Ramos (cell line): Measurements from ENCODE around the gene PLAAT3.
"Not testable (repeated sequence)": the region's sequence is repeated elsewhere in the genome, so short reads cannot be mapped to it uniquely, and the experiment has no call there.

Source experiments
- in situ Hi-C: fragments of 300-500 bp; cut with MboI; formaldehyde crosslinking; loops from one replicate; pipeline ENCODE4 v1.14.3; 2022; ENCODE audit warnings: low sequenced_read_pairs; ENCODE audit not compliant: unreplicated experiment

Gene PLAAT3

GRCh38 chr11:63614136-63614671 is at the start of gene PLAAT3:
Gene PLAAT3 (minus strand): TSS chr11:63614433. CDS start chr11:63614014, 419 bp downstream.
- in situ Hi-C loops, result no loop called here

GRCh38 chr11:63663809-63664208 is 49.6 kb upstream of the PLAAT3 start:
- in situ Hi-C loops, result no loop called here

GRCh38 chr11:63660972-63661371 is 46.7 kb upstream of the PLAAT3 start:
- in situ Hi-C loops, result no loop called here

- in situ Hi-C loops, result no loop called here
Observed at GRCh38 chr11:63652671-63653070, 38.4 kb upstream of the PLAAT3 start.

- in situ Hi-C loops, result no loop called here
Observed at GRCh38 chr11:63643205-63643604, 29.0 kb upstream of the PLAAT3 start.

DNA sequence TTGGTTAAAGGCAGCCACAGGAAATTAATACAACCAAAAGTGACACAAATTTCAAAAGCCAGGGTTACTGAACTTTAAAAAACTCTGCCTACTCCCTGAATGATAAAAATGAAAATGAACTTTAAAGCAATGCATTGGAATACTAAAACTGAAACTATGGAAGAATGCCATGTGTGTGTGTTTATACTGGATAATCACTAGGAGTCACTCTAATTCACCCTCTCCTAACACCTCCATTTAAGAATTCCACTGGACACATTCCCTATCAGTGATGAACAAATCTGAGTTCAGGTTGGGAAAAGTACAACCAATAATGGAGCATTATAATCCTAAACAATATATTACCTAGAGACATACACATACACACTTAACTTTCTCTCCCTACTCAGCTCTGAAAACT is 27.5 kb upstream of the PLAAT3 start:
- in situ Hi-C loops, result no loop called here

GRCh38 chr11:63639199-63639832 is 25.1 kb upstream of the PLAAT3 start:
- in situ Hi-C loops, result loop anchor here (10.0 kb wide), 1 partner anchor 165 kb away; no protein-coding TSS in a partner anchor

GRCh38 chr11:63638436-63638835 is 24.2 kb upstream of the PLAAT3 start:
- in situ Hi-C loops, result loop anchor here (10.0 kb wide), 1 partner anchor 164 kb away; no protein-coding TSS in a partner anchor

DNA sequence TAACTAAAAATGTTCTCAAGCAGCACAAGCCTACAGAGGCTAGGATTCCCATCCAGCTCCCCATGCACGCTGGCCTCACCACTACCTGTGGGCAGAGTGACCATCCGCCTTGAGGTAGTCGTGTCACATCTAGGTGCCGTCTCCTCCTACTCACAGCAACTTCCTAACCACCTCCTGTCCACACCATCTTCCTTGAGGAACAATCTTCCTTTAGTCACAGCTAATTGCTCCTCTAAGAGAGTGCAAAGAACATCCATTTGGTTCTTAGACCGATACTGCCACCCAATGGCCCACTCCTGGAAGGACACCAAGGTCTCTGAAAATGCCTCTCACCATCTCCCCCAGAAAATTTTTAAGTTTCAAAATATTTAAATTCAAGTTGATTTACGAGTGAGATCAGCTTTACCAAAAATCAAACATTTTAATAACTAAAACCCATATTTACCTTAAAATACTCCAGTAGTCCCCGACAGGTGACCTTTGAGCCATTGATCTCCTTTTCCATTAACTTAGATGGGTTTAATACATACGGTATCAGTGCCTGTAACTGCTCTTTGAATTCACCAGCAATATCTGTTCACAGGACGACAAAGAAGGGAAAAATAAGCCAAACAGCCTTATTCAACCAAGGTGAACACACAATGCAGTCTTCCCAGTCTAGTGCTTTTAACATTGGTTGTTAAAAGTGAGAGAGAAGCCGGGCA is 21.7 kb upstream of the PLAAT3 start:
- in situ Hi-C loops, result loop anchor here (10.0 kb wide), 1 partner anchor 161 kb away; no protein-coding TSS in a partner anchor

GRCh38 chr11:63629426-63629825 is 15.2 kb upstream of the PLAAT3 start:
- in situ Hi-C loops, result no loop called here

DNA sequence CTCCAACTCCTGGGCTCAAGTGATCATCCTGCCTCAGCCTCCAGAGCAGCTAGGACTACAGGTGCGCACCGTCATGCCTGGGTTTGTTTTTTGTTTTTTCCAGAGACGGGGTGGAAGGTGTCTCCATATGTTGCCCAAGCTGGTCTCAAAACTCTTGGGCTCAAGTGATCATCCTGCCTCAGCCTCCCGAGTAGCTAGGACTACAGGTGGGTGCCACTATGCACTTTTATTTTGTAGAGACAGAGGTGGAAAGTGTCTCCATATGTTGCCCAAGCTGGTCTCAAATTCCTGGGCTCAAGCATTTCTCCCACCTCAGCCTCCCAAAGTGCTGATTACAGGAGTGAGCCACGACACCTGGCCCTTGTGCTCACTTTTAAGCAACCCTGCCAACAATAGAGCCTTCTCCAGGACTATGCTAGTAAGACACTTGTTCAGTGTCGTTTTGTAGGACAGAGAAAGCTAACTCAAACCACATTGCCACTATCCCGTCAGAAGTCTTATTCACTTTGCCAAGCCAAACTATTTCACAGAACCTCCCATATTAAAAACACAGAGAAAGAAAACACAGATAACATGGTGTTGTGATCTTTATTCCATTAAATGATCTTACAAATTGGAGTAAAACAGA is 9.4 kb upstream of the PLAAT3 start:
- in situ Hi-C loops, result no loop called here

DNA sequence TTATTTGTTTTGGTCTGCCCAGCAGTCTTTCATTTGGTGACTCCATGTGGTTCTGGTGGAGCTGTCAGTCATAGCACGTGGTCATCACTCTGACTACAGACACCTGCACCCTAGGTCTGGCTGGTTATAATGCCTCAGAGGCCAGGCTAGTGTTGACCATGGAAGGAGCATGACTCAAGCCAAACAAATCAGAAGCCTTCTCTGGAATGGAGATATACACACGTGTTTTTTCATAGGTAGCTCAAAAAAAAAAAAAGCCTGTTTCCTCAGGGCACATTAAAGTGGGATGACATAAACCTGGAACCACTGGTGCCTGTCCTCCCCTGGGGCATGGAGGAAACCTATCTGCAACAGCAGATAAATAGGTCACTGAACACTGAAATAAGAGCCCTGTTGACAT is 8.1 kb upstream of the PLAAT3 start:
- in situ Hi-C loops, result no loop called here

GRCh38 chr11:63621071-63621470 is 6.8 kb upstream of the PLAAT3 start:
- in situ Hi-C loops, result no loop called here

- in situ Hi-C loops, result no loop called here
Observed at GRCh38 chr11:63619967-63620366, 5.7 kb upstream of the PLAAT3 start.

- in situ Hi-C loops, result not testable (repeated sequence)
Observed at GRCh38 chr11:63617686-63618085, 3.5 kb upstream of the PLAAT3 start.

DNA sequence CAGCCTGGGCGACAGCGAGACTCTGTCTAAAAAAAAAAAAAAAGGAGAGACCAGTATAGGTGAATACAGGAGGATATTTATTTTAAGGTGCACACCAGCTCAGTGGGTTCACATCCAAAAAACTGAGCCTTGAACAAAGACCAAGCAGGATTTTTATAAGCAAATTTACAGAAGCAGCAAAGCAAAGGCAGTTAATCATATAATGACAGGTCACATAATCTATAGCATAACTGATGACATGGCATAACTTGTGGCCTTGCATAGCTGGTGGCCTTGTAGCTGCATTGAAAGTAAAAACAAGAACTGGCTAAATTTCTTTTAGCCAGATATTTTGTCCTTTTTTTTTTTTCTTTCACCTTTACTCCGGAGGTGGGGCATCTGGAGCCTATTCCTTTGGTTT is 2.7 kb upstream of the PLAAT3 start:
- in situ Hi-C loops, result no loop called here

GRCh38 chr11:63613517-63614135 is 607 bp downstream of the PLAAT3 start:
- in situ Hi-C loops, result no loop called here

GRCh38 chr11:63612181-63612580 is 2.1 kb downstream of the PLAAT3 start:
- in situ Hi-C loops, result no loop called here

DNA sequence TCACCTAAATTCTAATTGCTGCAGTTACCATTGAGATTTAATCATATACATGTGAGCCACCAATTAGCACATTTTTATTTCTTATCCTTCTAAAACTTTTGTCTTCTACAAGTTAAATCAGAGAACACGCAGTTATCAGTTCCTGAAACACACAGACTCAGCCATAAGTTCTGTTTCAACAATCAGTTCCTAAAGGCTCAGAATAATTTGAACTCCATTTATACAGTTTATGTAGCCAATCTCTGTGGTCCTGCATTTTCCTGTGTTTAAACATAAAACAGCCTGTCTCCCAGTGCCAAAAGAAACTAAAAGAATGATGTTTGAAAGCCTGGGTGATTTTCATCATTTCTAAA is 2.9 kb downstream of the PLAAT3 start:
- in situ Hi-C loops, result no loop called here

GRCh38 chr11:63610604-63611394 is 3.4 kb downstream of the PLAAT3 start:
- in situ Hi-C loops, result no loop called here
